ENCODE results near the gene CA6.

Gene CA6

DNA sequence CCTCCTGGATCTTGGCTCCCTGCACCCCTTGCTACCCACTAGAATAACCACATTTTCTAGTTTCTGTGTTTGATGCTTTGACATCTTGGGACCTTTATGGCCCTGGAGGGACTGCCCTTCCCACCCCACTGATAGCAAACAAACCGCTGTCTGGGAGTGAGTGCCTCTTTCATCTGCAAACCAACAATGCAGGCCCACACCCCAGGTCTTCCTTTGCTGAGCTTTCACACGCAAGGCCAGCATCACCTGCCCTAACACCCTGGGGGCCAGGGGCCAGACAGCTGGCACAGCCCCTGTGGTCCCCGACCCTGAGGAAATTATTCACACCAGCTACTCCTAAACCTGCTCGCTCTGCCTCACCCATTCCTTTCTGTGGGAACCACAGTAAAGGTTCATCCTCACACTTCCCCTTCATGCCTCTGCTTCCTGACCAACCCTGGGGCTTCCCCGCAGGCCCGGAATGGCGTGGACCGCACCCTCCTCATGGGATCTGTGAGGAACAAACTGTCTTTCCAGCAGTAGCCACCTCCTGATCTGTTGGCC lies 65.2 kb downstream of the CA6 start:
- Histone ChIP-seq H2AFZ (ENCODE audit: low read depth, low read length, severe bottlenecking) (no peak overlapping the region), H3K79me2 (ENCODE audit: insufficient read depth, low read length) (no peaks in the 10 kb centered on the region), H3K9ac (ENCODE audit: low read length) (no peak overlapping the region), H3K27me3 (ENCODE audit: low read length) (no peaks in the 10 kb centered on the region), H3K9me2 (replicated peaks; ENCODE audit: insufficient read depth, low read length) (no peaks in the 10 kb centered on the region), H3F3A (ENCODE audit: insufficient read depth) (no peaks in the 10 kb centered on the region), H3K27ac (ENCODE audit: low read depth, low read length) (no peak overlapping the region), H4K20me1 (ENCODE audit: low read depth, low read length) (no peaks in the 10 kb centered on the region), H3K9me3 (ENCODE audit: insufficient read depth, low read length) (no peaks in the 10 kb centered on the region), H3K4me2 (ENCODE audit: low read depth, low read length, poor library complexity, severe bottlenecking) (no peak overlapping the region), H3K4me3 (ENCODE audit: insufficient read depth, low read length, poor library complexity, severe bottlenecking) (no peak overlapping the region), H3K36me3 (ENCODE audit: low read length) (no peaks in the 10 kb centered on the region)
- TF ChIP-seq, protein P1, sequence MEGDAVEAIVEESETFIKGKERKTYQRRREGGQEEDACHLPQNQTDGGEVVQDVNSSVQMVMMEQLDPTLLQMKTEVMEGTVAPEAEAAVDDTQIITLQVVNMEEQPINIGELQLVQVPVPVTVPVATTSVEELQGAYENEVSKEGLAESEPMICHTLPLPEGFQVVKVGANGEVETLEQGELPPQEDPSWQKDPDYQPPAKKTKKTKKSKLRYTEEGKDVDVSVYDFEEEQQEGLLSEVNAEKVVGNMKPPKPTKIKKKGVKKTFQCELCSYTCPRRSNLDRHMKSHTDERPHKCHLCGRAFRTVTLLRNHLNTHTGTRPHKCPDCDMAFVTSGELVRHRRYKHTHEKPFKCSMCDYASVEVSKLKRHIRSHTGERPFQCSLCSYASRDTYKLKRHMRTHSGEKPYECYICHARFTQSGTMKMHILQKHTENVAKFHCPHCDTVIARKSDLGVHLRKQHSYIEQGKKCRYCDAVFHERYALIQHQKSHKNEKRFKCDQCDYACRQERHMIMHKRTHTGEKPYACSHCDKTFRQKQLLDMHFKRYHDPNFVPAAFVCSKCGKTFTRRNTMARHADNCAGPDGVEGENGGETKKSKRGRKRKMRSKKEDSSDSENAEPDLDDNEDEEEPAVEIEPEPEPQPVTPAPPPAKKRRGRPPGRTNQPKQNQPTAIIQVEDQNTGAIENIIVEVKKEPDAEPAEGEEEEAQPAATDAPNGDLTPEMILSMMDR (IDR thresholded peaks at IDR 0.05; ENCODE audit: insufficient read depth, low read length, poor library complexity, severe bottlenecking): no peak
- no peak for TF ChIP-seq EZH2phosphoT487 (conservative IDR thresholded peaks at IDR 0.05; ENCODE audit: low read length)

DNA sequence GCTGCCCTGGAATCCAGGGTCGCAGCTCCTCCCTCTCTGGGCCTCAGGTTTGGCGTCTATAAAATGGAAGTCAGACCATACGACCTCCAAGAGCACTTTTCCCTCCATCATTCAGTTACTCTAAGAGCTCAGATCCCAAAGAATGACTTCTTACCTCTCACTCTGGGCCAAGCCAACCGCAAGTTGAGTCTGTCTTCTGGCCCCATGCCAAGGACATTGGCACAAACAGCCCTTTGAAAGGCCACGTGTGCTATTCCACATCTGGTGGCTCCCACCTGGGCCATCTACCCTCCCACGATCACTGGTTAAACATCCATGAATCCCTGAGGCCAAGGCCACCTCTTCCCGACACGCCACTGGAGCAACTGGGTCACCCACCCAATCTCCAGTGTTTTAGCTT lies 68.2 kb downstream of the CA6 start:
- Histone ChIP-seq H3K9me2 (replicated peaks; ENCODE audit: insufficient read depth, low read length) (no peaks in the 10 kb centered on the region), H3F3A (ENCODE audit: insufficient read depth) (no peaks in the 10 kb centered on the region), H3K9ac (ENCODE audit: low read length) (no peak overlapping the region), H4K20me1 (ENCODE audit: low read depth, low read length) (no peaks in the 10 kb centered on the region), H3K27me3 (ENCODE audit: low read length) (no peaks in the 10 kb centered on the region), H3K79me2 (ENCODE audit: insufficient read depth, low read length) (no peaks in the 10 kb centered on the region), H2AFZ (ENCODE audit: low read depth, low read length, severe bottlenecking) (no peak overlapping the region), H3K36me3 (ENCODE audit: low read length) (no peaks in the 10 kb centered on the region), H3K4me2 (ENCODE audit: low read depth, low read length, poor library complexity, severe bottlenecking) (no peak overlapping the region), H3K27ac (ENCODE audit: low read depth, low read length) (no peak overlapping the region), H3K9me3 (ENCODE audit: insufficient read depth, low read length) (no peaks in the 10 kb centered on the region), H3K4me3 (ENCODE audit: insufficient read depth, low read length, poor library complexity, severe bottlenecking) (no peak overlapping the region)
- TF ChIP-seq, protein P1 (IDR thresholded peaks at IDR 0.05; ENCODE audit: insufficient read depth, low read length, poor library complexity, severe bottlenecking): no peak
- TF ChIP-seq EZH2phosphoT487 (conservative IDR thresholded peaks at IDR 0.05; ENCODE audit: low read length): no peak

DNA sequence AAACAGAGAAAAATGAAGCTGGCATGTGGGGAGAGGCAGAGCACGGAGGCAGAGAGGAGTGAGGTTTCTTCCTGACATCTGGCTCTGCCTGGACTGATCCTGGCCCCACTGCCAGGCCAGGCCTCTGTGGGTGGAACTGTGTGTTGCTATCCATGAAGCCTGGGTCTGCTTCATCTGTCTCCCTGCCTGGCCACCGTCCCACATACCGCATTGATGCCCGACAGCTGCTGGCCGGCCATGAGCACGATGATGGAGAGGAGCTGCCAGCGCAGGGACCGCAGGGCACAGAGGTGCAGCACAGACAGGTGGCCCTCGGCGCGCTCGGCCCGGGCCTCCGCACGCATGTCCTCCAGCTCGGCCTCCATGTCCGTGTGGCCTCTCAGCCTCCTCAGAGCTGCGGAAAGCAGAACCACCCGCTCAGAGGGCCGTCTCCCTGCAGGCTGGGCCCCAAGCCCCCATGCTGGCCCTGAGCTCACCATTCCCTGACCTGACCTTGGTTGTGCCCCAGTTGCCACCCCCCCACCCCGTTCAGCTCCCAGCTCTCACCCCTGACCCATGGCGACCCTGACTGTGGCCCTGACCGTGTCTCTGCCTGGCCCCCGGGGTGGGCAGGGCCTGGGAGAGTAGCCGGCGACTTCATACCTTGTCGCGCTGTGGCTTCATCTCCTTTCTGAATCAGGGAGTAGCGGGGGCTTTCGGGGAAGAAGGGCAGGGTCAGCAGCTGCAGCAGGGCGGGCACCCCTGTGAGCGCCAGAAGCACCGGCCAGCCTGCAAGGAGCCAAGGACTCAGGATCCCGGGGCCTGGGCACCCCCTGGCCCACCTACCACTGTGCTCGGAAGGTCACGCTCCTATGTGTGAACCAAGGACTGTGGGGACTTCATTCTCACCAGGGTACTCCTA lies 69.1 kb downstream of the CA6 start:
- Histone ChIP-seq H3K4me2 (ENCODE audit: low read depth, low read length, poor library complexity, severe bottlenecking) (no peak overlapping the region), H2AFZ (ENCODE audit: low read depth, low read length, severe bottlenecking) (no peak overlapping the region), H3K79me2 (ENCODE audit: insufficient read depth, low read length) (no peaks in the 10 kb centered on the region), H3K9me3 (ENCODE audit: insufficient read depth, low read length) (no peaks in the 10 kb centered on the region), H3K9ac (ENCODE audit: low read length) (no peak overlapping the region), H3K36me3 (ENCODE audit: low read length) (no peaks in the 10 kb centered on the region), H4K20me1 (ENCODE audit: low read depth, low read length) (no peaks in the 10 kb centered on the region), H3K9me2 (replicated peaks; ENCODE audit: insufficient read depth, low read length) (no peaks in the 10 kb centered on the region), H3F3A (ENCODE audit: insufficient read depth) (no peaks in the 10 kb centered on the region), H3K27ac (ENCODE audit: low read depth, low read length) (no peak overlapping the region), H3K4me3 (ENCODE audit: insufficient read depth, low read length, poor library complexity, severe bottlenecking) (no peak overlapping the region), H3K27me3 (ENCODE audit: low read length) (no peaks in the 10 kb centered on the region)
- TF ChIP-seq, protein P1 (IDR thresholded peaks at IDR 0.05; ENCODE audit: insufficient read depth, low read length, poor library complexity, severe bottlenecking): no peak
- TF ChIP-seq EZH2phosphoT487 (conservative IDR thresholded peaks at IDR 0.05; ENCODE audit: low read length): no peak
